Measurements from ENCODE around the gene RCVRN. TPM values are rescaled to one million over a fixed set of nuclear protein-coding genes. Genes with fewer than 3 reads are reported as not detected.

The RCVRN gene
- total and polyA plus RNA-seq, 2 of the 8 experiments (the other 6 are each of a cell fraction or from before 2014, with no cell fraction given): not detected

DNA sequence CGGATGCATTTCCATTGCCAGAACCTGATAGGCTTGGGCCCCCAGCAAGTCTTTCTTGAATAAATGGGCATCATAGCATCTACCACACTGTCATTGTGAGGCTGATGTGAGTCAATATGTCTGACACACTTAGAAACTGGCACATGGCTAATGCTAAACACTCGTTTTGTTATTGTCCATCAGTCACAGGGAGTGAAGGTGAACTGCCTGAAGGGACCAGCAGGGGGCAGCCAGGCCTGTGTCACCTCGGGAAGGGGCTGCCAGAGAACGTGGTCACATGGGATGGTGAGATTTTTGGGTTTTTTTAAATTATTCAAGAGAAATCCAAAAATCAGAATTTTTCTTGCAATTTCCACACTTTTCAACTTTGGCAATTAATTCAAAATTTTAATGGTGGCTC is 831 bp upstream of the RCVRN start (continued):
- TF ChIP-seq SIX5 (IDR thresholded peaks at IDR 0.05; ENCODE audit: low read depth, low read length) (no peak), POLR2AphosphoS5 (IDR thresholded peaks at IDR 0.05; ENCODE audit: low read depth, low read length) (no peak)

Data from H1 (cell line).